WERI-Rb-1 (cell line): ENCODE data around the gene CARNS1.

ENCODE experiments used
- DNase-seq: peaks from one replicate; pipeline ENCODE4 v3.0.0-alpha.2; 2020
- H3K27ac ChIP-seq: fragments of 250-450 bp; sonication (Bioruptor Pico); 2 replicates; pipeline ENCODE4 v1.5.1; 2020; ENCODE audit warnings: mild to moderate bottlenecking, moderate library complexity
- H3K27me3 ChIP-seq: fragments of 250-450 bp; sonication (Bioruptor Pico); 2 replicates; pipeline ENCODE4 v1.5.1; 2021; ENCODE audit warnings: mild to moderate bottlenecking, low read depth, moderate library complexity; ENCODE audit not compliant: insufficient read depth, severe bottlenecking
- H3K36me3 ChIP-seq: fragments of 250-450 bp; sonication (Bioruptor Pico); 2 replicates; pipeline ENCODE4 v1.5.1; 2020; ENCODE audit warnings: mild to moderate bottlenecking, moderate library complexity
- H3K4me3 ChIP-seq: 2 replicates; pipeline ENCODE4 v1.5.1; 2011; ENCODE audit warnings: low read depth, mild to moderate bottlenecking, control low read depth, low read length
- H3K9me3 ChIP-seq: fragments of 250-450 bp; sonication (Bioruptor Pico); 2 replicates; pipeline ENCODE4 v1.5.1; 2021; ENCODE audit warnings: mild to moderate bottlenecking, moderate library complexity; ENCODE audit not compliant: severe bottlenecking
- TF ChIP-seq, protein P1 (sequence below): IDR thresholded peaks from 2 replicates; pipeline ENCODE4 v1.5.1; 2011; ENCODE audit warnings: low read depth, mild to moderate bottlenecking, control low read depth, inconsistent platforms, low read length

CARNS1 gene

DNA sequence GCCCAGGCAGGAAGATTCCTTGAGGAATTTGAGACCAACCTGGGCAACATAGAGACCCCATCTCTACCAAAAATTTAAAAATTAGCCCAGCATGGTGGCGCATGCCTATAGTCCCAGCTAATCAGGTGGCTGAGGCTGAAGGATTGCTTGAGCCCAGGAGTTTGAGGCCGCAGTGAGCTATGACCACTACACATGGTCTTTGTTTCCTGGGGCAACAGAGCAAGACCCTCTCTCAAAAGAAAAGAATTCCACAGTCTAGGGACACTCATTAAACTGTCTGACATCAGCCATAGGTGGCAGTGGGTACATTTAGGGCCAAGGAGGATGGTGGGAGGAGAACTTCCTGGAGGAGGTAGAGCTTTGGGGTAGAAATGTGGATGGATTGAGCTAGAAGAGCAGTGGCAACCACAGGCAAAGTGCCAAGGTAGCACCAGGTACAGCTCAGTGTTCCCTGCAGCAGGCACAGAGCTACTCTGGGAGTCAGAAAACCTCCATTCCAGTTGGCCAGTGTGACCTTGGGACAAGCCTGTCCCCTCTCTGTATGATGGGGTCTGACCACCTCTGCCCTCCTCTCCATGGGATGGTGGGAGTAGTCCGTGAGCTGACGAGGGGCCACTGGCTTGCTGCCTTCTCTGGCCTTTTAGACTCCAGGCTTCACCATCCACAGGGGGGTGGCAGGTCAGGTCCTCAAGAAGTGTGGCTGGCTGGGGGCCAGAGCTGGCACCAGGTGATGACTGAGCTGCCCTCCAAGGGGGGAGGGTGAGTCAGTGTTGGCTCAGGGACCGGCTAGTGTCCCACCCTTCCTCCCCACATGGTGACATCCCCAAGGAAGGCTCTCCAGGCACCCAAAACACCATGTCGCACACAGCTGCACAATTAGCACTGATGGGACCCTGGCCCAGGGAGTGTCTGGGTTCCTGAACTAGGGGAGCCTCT lies 38.3 kb upstream of the CARNS1 start:
- TF ChIP-seq, protein P1, sequence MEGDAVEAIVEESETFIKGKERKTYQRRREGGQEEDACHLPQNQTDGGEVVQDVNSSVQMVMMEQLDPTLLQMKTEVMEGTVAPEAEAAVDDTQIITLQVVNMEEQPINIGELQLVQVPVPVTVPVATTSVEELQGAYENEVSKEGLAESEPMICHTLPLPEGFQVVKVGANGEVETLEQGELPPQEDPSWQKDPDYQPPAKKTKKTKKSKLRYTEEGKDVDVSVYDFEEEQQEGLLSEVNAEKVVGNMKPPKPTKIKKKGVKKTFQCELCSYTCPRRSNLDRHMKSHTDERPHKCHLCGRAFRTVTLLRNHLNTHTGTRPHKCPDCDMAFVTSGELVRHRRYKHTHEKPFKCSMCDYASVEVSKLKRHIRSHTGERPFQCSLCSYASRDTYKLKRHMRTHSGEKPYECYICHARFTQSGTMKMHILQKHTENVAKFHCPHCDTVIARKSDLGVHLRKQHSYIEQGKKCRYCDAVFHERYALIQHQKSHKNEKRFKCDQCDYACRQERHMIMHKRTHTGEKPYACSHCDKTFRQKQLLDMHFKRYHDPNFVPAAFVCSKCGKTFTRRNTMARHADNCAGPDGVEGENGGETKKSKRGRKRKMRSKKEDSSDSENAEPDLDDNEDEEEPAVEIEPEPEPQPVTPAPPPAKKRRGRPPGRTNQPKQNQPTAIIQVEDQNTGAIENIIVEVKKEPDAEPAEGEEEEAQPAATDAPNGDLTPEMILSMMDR = no peak

DNA sequence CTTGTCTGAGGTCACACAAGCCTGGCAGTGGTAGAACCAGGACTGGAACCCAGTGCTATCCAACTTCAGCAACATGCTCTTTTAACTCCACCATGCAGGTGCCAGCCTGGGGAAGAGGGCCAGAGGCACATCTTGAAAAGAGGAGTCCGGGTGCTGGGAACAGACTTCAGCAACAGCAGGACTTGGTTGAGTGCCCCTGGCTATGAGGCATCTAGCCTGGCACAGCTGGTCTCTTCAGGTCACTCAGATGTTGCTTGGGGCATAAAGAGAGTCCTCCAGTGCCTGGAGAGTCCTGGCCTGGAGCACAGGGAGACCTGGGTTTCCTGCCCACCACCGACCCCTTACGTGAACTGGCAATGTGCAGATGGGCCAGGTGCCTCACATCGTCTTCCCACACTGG lies 36.9 kb upstream of the CARNS1 start:
- no peaks in the 10 kb centered on the region for H3K27me3 ChIP-seq
- DNase-seq = no peak
- no peak overlapping the region for H3K4me3 ChIP-seq
- H3K9me3 ChIP-seq = no peaks in the 10 kb centered on the region
- TF ChIP-seq, protein P1 = no peak
- H3K27ac ChIP-seq = no peak overlapping the region
- H3K36me3 ChIP-seq = no peaks in the 10 kb centered on the region

More for the DNA sequence above, 38.3 kb upstream of the CARNS1 start:
- Histone ChIP-seq H3K4me3 (no peak overlapping the region), H3K27me3 (no peaks in the 10 kb centered on the region), H3K9me3 (no peaks in the 10 kb centered on the region), H3K36me3 (no peaks in the 10 kb centered on the region), H3K27ac (no peak overlapping the region)
- no peak for DNase-seq

DNA sequence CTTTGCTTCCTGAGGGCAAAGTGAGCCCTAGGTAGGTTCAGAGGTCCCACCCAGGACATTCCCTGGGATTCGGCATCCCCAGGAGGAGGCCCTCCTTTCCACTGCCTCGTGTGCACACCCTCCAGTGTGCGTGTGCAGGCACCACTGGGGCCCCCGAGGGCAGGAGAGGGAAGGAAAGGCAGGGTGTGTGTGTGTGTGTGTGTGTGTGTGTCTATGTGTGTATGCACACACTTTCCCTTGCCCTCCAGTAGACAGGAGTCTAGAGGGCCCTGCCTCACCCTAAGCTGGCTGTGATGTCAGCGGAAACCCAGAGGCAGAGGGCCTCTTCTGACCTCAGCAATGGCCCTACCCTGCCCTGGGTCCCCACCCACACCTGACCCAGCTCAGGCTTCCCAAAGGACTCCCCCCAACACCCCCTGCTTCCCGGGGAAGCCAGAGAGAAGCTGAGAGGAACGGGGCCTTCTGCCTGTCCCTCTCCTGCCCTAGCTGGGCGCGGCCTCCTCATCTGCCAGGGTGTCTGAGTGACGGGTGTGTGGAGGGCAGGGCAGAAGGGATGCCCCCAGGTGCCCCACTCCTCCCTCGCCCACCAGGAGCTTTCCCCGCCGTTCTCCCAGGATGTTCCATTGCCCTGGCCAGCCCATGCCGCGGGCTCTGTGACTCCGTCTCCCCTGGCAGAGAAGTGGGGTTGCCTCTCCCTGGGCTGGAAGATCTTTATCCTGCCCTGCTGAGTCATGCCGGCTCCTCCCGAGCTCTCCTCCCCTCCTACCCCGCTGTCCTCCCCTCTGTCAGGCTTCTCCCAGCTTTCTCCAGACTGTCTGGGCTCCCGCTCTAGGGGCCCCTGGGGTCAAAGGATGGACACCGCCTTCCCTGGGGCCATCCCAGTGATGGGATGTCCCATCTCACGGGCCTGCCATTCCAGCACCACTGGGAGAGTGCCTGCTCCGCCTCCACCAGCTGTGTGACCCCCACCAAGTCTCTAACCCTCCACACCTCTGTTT lies 36.1 kb upstream of the CARNS1 start:
- no peak overlapping the region for H3K27ac ChIP-seq
- no peaks in the 10 kb centered on the region for H3K36me3 ChIP-seq
- no peak for DNase-seq

GRCh38 chr11:67381244-67381972 lies 34.1 kb upstream of the CARNS1 start:
- TF ChIP-seq, protein P1 = no peak
- Histone ChIP-seq H3K27me3 (no peaks in the 10 kb centered on the region), H3K36me3 (no peaks in the 10 kb centered on the region), H3K4me3 (no peak overlapping the region), H3K27ac (no peak overlapping the region), H3K9me3 (no peaks in the 10 kb centered on the region)
- no peak for DNase-seq

More for the DNA sequence above, 36.1 kb upstream of the CARNS1 start:
- no peak overlapping the region for H3K4me3 ChIP-seq
- TF ChIP-seq, protein P1 = no peak
- no peaks in the 10 kb centered on the region for H3K27me3 ChIP-seq
- H3K9me3 ChIP-seq = no peaks in the 10 kb centered on the region
